HG02884 (cell line): ENCODE results near the gene CCDC158.
"Not testable (repeated sequence)": the region's sequence is repeated elsewhere in the genome, so short reads cannot be mapped to it uniquely, and the experiment has no call there.

Experiments
- ATAC-seq: cut with Tn5 transposase; IDR thresholded peaks from one replicate; pipeline ENCODE4 v1.9.1; 2021; ENCODE audit warnings: mild to moderate bottlenecking, moderate library complexity; ENCODE audit not compliant: unreplicated experiment

Gene CCDC158

DNA sequence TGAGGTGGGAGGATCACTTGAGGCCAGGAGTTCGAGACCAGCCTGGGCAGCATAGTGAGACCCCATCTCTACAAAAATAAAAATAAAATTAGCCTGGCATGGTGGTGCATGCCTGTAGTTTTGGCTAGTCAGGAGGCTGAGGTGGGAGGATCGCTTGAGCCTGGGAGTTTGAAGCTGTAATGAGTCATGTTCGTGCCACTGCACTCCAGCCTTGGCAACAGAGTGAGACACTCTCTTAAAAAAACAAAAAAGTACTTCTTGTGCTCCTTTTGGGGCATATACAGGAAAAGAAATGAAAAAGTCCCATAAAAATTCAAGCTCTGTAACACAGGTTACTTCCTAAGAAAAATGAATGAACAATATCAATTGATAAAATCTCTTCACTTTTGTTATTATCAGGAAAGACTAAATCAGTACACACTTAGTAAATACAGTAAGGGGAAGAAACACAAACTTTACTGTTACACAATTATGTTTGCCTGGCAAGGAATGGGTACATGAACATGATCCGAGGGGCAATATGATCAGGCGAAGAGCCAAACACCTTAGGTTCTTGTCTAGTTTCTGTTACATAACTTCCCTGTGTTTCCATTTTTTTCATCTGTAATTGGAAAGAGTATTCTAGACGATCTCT is 46.9 kb downstream of the CCDC158 start:
- no peak for ATAC-seq

DNA sequence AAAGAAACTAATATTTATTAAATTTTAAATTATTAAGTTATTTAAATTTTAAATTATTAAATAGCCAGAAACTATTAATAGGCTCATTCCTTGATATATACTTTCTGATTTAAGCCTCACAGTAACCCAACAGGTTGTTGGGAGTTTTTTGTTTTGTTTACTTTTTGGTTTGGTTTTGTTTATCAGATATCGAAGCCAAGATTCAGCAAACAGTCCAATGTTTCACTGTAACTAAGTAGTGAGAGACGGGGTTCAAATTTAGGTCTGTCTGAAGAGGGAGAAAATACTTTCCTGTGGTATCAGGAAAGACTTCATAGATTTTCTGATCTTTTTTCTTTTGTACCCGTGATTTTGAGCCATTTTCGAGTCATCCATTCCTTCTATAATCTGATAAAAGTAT is 54.2 kb downstream of the CCDC158 start:
- ATAC-seq = no peak

DNA sequence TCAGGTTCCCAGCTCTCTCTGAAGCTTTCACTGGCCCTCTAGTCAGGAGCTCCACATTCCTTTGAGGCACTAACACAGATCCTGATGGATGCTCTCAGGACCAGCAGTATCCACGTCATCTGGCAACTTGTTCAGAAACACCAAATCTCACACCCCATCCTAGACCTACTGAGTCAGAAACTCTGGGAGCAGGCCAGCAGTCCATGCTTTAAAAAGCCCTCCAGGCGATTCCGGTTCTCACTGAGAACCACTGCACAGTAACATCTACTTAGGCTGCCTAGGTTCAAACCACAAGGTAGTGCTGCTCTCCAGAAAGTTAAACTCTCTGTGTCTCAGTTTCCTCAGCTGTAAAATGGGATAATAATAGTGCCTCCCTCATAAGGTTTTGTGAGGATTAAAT is 55.3 kb downstream of the CCDC158 start:
- ATAC-seq = no peak

DNA sequence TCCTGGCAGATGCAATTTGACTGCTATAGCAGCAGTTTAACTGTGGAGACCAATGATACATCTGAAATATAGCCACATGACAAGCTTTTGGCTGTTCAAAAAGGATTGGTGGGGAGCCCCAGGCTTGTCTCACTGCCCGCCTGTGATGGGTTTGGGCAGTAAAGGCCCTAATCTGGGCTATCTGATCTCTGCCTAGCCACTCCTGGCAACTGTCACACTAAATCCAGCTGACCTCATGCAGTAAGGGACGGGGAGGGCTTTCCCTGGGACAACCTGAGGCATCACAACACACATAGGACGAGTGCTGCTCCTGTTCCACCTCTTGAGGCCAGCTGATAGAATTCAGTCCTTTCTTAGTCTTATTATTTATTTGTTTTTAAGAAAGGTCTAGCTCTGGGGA is 56.2 kb downstream of the CCDC158 start:
- no peak for ATAC-seq

DNA sequence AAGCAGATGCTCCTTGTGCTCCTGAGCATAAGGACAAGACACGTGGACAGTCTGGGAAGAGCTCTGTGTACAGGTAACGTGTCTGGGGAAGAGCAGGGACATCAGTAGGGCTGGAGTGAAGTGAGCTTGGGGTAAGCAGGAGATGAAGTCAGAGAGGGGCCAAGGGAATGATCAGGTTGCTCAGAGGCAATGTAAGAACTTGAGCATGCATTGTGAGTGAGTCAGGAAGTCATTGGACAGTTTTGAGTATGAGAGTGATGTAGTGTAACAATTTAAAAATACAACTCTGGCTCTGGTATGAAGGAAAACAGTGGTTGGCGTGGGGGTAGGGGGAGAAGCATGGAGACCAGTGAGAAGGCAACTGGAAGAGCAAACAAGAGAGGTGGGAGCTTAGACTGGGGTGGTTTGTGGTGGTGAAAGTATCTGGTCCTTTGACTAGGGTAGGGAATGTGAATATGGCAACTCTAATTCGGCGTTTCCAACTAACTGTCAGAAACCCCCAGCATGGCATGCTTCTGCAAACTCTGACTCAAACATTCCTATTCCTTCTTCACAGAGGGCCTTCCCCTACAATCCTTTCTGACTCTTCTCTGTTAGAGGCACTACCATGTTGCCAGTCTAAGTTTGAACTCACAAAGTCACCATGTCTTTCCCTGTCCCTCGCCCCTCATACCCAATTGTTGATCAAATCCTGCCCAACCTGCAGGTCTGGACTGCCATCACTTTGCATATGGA is 57.2 kb downstream of the CCDC158 start:
- no peak for ATAC-seq

DNA sequence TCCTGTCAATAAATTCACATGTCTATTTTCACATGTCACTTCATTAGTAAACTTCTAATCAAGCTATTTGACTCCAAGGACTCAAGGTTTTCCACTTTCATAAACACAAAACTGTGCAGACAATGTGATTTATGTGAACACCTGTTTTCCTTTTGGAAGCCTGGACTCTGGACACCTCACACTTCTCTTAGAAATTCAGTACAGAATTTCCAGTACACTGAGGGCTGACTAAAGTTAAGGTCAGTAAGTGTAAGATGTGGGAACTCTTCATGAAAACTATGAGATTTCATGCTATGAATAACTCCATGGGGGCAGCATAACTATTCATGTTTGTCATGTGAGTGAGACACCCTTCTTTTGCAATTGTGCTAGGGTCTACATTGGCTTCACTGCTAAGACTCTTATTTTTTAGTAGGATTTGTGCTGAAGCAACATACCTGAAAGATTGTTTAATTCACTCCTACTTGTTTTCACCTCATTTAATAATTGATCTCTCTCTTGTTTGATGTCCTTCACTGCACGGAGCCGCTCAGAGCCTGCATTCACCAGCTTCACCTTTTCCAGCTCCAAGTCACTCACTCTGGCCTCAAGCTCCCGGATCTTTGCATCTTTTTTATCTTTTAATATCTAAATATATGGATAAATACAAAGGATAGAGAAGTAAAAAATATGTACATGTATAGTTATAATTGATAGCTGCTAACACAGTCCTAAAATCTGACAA is 59.1 kb downstream of the CCDC158 start:
- ATAC-seq = no peak

DNA sequence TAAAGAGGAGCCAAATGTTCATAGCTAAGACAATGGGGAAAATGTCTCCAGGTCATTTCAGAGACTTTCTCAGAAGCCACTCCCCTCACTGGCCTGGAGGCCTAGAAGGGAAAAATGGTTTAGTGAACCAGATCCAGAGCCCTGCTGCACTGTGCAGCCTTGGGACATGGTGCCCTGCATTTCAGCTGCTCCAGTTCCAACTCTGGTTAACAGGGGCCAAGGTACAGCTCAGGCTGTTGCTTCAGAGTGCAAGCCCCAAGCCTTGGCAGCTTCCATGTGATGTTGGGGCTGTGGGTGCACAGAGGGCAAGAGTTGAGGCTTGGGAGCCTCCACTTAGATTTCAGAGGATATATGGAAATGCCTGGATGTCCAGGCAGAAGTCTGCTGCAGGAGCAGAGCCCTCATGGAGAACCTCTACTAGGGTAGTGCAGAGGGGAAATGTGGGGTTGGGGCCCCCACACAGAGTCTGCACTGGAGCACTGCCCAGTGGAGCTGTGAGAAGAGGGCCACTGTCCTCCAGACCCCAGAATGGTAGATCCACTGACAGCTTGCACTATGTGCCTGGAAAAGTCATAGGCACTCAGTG is 61.0 kb downstream of the CCDC158 start:
- ATAC-seq = not testable (repeated sequence)

DNA sequence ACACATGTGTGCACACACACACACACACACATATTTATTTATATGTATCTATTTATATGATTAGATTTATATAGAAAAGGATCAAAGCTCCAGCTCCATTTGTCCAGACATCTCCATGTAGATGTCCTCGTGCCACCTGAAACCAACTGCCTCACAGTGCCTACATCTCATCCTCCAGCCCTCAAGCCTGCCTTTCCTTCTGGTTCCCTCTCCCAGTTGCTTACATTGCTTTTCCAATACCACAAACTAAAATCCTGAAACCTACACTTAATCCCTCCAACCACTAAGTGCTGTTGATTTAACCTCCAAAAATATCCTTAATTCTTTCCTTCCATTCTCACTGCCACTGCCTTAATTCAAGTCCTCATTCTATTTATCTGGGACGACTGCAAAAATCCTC is 63.0 kb downstream of the CCDC158 start:
- no peak for ATAC-seq

DNA sequence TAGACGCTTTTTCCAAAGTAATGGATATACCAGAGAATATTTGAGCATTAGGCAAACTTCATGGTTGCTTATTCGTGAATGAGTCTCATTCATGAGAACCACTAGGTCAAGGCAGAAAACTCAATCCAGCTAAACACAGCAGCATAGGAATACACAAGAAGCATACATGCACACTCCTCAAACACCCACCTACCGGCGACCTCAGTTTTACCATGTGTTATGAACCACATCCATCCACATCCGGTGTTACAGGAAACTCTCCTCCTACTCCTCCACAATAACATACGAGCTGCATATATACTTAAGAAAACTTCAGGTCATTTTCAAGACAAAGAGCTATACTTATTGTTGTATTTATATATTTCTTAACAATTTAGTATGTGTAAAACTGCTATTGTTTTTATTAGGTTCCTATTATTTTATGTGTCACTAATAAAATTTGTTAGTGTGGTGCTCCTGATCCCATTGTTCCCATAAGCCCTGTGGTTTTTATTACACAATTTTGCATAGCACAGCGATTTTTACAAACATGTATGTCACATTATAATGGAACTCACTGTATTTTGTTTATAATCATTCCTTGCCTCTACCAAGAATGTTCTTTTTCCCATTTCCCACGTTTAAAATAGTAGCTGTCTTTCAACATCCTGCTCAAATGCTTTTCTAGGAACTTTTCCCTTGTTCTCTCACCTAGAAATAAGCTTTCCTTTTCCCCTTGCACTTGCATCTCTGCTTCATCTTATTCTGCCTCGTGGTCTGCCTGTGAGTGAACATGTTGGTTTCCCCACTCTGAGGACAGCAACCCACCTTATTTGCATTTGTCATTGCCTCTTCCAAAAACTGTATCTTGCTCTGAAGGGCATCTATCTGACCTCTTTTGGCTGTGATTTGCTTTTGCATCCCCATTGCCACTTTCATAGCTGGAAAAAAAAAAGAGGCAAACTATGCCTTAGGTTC is 66.1 kb downstream of the CCDC158 start:
- no peak for ATAC-seq

DNA sequence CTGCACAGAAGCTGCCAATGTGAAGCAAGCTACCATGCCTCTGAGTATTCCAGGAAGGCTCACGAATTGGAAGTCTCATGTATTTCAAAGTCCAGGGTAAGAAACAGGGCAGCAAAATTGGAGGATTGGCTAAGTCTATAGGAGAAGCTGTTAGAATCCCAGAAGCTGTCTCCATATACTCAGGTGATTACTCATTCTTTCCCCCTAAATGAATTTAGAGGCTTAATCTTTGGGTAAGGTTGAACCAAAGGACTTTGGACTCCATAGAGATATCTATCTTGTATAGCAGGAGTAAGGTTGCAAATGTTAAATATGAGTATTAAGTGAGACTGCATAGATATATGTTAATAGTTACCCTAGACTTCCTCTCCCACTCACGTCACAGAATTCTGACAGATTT is 78.1 kb downstream of the CCDC158 start:
- ATAC-seq = no peak

DNA sequence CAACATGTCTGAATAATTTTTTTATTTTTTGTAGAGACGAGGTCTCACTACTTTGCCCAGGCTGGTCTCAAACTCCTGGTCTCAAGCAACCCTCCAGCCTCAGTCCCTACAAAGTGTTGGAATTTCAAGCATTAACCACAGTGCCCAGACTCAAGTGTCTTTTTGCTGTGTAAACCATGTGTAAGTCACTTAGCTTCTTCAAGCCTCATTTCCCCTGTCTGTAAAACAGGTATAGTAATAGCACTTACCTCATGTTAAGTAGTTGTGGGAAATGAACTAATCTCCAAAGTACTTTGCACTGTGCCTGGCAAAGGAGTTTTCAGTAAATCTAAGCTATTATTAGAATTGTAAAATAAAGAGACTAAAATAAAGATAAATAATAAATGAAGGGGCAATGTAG is 78.8 kb downstream of the CCDC158 start:
- no peak for ATAC-seq

DNA sequence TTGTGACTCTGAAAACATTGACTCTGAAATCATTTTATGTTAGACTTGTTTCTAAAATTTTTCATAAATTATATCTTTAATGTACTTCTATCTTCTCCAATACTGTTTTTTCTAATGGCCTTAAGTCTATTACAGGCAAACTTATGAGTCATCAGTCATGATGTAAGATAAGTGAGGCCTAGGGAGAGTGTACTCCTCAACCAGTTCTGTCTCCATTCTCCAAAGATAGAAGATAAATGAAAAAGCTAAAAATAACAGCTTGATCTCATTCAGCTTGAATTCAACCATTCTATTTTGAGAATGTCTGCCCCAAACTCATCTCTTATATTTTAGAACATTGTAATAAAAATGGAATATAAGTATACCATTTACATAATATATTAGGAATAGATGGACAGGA is 79.9 kb downstream of the CCDC158 start:
- ATAC-seq = no peak

DNA sequence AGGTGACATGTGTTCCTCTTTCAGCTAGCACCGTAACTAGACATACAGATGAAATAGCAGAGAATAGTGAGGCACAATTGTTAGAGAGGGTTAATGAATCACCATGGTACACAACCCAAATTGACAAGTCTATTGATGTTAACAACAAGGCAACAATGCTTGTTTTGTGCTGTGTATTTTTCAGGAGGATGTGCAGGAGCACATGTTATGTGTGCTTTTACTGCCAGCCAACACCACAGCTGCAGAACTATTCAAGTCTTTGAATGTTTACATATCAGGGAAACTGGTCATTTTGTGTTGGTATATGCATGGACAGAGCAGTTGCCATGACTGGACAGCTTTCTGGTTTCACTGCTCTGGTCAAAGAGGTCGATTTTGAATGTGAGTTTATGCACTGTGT is 81.6 kb downstream of the CCDC158 start:
- no peak for ATAC-seq

DNA sequence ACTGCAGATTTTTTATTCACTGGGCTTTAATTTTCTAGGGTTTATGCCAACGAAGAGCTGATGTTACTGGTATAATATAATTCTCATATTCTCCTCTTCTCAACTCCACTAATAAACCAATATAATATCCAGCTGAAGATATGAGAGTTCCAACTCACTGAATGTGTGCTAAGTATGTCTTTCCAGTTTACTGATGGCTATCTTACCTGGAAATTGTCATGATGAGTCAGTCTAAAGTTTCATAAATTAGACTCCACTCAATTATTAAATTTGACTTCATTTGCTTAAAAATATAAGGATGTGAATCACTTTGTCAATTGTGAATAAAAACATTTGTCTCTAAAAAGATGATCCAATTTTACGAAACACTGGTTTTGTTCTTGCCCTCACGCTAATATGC is 86.1 kb downstream of the CCDC158 start:
- ATAC-seq = no peak

DNA sequence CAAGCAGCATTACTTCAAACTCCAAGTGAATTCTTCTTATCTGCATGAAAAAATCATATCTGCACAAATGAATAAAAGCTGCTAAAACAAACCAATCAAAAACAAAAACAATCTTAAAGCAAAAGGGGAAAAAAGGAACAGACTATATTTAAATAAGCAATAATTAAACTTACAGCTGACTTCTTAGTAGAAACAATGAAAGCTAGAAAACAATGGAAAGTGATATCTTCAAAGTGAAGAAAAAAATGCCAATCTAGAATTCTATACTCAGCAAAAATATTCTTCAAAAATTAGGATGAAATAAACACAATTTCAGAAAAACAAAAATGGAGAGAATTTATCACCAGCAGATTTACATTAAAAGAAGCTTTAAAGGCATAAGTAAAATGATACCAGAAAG is 94.4 kb downstream of the CCDC158 start:
- ATAC-seq = no peak

DNA sequence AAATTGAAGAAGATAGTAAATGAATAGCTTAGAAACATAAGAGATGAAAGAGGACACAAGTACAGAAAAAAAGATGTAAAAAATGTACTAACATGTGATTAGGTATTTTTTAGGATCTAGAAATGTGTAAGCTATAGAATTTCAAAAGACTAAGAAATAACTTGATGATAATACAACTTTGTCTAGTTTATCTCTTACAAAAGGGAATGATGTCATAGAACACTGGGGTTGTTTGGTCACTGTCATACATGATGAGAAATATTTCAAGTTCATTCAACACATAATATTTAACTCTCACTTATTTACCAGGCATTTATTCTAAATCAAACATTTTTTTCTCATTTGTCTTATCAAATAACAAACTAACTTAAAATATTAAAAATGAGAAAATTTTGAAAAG is 95.9 kb downstream of the CCDC158 start:
- ATAC-seq = no peak

DNA sequence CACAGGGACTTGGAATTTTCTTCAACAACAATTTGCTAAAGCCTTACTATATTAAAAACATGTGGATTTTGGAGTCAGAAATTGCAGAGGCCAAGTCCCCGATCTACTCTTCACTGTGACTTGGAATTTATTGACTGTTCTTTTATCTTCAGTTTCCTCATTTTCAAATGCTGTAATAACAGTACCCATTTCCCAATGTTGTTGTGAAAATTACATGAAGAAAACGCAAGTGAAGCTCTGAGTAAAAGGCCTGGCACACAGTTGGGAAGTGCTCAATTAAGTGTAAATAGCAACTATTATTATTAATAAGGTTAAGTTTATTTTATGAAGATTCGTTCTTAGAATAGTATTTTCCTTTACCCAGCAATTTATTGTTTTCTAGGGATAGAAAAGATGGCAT is 98.7 kb downstream of the CCDC158 start:
- no peak for ATAC-seq

DNA sequence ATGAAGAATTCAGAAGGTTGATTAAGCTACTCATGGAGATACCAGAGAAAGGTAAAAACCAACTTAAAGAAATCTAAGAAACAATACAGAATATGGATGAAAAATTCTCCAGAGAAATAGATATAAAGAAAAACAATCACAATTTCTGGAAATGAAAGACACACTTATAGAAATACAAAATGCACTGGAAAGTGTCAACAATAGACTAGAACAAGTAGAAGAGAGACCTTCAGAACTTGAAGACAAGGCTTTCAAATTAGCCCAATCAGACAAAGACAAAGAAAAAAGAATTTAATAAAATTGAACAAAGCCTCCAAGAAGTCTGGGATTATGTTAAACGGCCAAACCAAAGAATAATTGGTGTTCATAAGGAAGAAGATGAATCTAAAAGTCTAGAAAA is 104.8 kb downstream of the CCDC158 start:
- ATAC-seq = no peak

DNA sequence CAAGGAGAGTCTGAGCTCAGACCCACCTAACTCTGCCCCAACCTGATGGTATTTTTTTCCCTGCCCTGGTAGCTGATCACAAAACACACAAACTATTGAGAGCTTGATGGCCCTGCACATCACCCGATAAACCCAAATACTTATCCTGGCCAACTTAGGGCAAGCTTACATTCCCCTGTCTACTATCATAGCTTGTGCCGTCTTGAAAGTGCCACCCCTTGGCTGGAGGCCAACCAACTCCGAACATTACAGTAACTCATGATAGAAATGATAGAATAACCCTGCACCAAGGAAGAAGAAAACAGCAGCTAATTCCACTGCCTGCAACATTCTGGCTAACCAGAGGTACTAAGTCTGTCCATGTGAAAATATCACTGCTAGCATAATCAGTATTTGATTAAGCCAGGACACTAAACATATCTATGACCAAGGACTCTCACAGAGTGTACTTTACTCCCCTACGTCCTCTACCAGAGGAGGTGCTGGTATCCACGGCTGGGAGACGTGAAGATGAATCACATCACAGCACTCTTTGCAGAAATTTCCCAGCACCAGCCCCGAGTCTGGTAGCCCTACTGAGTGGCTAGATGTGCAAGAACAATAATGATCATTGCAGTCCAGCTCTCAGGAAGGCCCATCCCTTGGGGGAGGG is 105.5 kb downstream of the CCDC158 start:
- ATAC-seq = no peak

DNA sequence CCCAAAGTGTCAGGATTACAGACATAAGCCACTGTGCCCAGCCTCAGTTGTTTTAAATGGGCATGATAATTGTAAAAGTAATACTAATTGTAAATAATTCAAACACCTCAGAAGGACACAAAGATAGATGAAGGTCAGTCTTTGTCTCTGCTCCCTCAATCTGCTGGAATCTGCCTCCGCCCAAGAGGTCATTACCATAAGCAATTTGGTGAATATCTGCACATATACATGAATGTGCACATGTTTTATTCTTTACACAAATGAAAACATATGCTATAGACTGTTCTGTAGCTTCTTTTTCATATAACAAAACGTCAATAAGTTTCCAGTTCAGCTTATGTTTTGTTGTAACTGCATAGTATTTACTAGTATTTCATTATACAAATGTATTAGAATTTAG is 107.4 kb downstream of the CCDC158 start:
- no peak for ATAC-seq
